NCI-H526 treated with DMSO at 0.1 percent for 48 hours (cell line): ENCODE measurements around the gene SLC45A2.
A peak's percentile ranks its signal among the peaks of the same experiment; 100 is the strongest.

Source experiments
- DNase-seq: peaks from one replicate; lab custom pipeline; 2025; lab: John Stamatoyannopoulos, UW

Gene SLC45A2

GRCh38 chr5:34007621-34008600 lies 23.4 kb upstream of the SLC45A2 start, which contains the start of gene AMACR:
AMACR (minus strand) TSS chr5:34008050; CDS start chr5:34008019, 31 bp downstream.
- peak; percentile 95 for DNase-seq

- DNase-seq, result no peak
These were observed 22.7 kb upstream of the SLC45A2 start for GRCh38 chr5:34007201-34007620.

GRCh38 chr5:34005681-34006080 lies 21.2 kb upstream of the SLC45A2 start:
- DNase-seq, result no peak

GRCh38 chr5:34005211-34005610 lies 20.7 kb upstream of the SLC45A2 start:
- no peak for DNase-seq

GRCh38 chr5:34003941-34004340 lies 19.4 kb upstream of the SLC45A2 start:
- no peak for DNase-seq

- DNase-seq, result no peak
These were observed 18.3 kb upstream of the SLC45A2 start for GRCh38 chr5:34002629-34003328.

- no peak for DNase-seq
These were observed 16.8 kb upstream of the SLC45A2 start for GRCh38 chr5:34001241-34001841.

GRCh38 chr5:33999978-34000377 lies 15.5 kb upstream of the SLC45A2 start:
- no peak for DNase-seq

- peak; percentile 51 for DNase-seq
These were observed 13.0 kb upstream of the SLC45A2 start for GRCh38 chr5:33997331-33997983.

GRCh38 chr5:33995865-33996264 lies 11.4 kb upstream of the SLC45A2 start:
- DNase-seq, result no peak

- DNase-seq, result no peak
These were observed 10.4 kb upstream of the SLC45A2 start for GRCh38 chr5:33994845-33995244.

GRCh38 chr5:33992864-33993263 lies 8.4 kb upstream of the SLC45A2 start:
- no peak for DNase-seq

GRCh38 chr5:33985447-33985846 lies 954 bp upstream of the SLC45A2 start:
- DNase-seq, result no peak

- no peak for DNase-seq
These were observed 315 bp downstream of the SLC45A2 start for GRCh38 chr5:33984178-33984577.

- DNase-seq, result no peak
These were observed 2.9 kb downstream of the SLC45A2 start for GRCh38 chr5:33981408-33982162.

- DNase-seq, result no peak
These were observed 4.5 kb downstream of the SLC45A2 start for GRCh38 chr5:33980030-33980429.

- DNase-seq, result no peak
These were observed 6.2 kb downstream of the SLC45A2 start for GRCh38 chr5:33978306-33978705.

- DNase-seq, result no peak
These were observed 8.2 kb downstream of the SLC45A2 start for GRCh38 chr5:33976307-33976706.

- DNase-seq, result no peak
These were observed 8.6 kb downstream of the SLC45A2 start for GRCh38 chr5:33975852-33976251.

- DNase-seq, result no peak
These were observed 11.2 kb downstream of the SLC45A2 start for GRCh38 chr5:33973271-33973670.
